Measurements from ENCODE around the gene PRR36. TPM values are rescaled to one million over a fixed set of nuclear protein-coding genes. Genes with fewer than 3 reads are reported as not detected.

Gene PRR36
- total and polyA plus RNA-seq, 10 of the 15 experiments (the other 5 are each of a cell fraction or from before 2014, with no cell fraction given) = 0.04 TPM; not detected in 9

GRCh38 chr19:7903244-7904073 lies 29.3 kb upstream of the PRR36 start, which contains the start of gene MAP2K7 (continued):
- TF ChIP-seq MEF2B (IDR thresholded peaks at IDR 0.05; ENCODE audit: partially characterized antibody, poor library complexity, severe bottlenecking) = peak; percentile 89
- peak; percentile 87 for TF ChIP-seq NRF1 (conservative IDR thresholded peaks at IDR 0.05; ENCODE audit: low read depth, low read length)
- peak; percentile 25; the same call in 1 of the 2 replicates for TF ChIP-seq MYB (IDR thresholded peaks at IDR 0.05; ENCODE audit: borderline replicate concordance, low read depth, low read length)
- TF ChIP-seq CREB1 (IDR thresholded peaks at IDR 0.05; ENCODE audit: low read depth) = 0 out of 2 replicates have a peak, but pooled peaks have one; percentile 60
- TF ChIP-seq JUND (IDR thresholded peaks at IDR 0.05; ENCODE audit: low read depth, low read length) = 0 out of 2 replicates have a peak, but pooled peaks have one; percentile 30

DNA sequence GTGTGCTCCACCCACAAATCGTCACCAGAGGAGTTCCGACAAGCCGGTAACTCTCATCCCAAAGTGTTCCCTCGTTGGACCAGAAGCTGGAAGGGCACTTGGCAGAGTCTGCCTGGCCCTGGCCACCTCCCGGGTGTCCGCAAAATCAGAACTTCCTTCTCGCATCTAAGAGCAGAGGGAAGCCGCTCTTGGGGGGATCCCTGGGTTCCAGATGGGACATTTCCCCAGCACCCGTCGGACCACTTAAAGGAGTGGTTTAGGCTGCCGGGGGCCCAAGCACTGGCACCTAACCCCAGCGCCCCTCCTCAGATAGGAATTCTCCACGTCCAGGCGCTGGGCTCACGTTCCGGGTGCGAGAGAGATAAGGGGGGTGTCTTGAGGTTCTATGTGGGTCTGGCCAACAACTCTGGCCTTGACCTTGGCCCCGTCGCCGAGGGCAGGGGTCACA lies 28.6 kb upstream of the PRR36 start:
- no peak for FAIRE-seq
- peaks cover 14% of the 10 kb centered on the region for H3K4me1 ChIP-seq (ENCODE audit: control insufficient read depth, insufficient read depth, low read length)

More for the DNA sequence above, 28.6 kb upstream of the PRR36 start:
- in situ Hi-C loops (cut with MboI) = no loop called here
- Histone ChIP-seq H3K4me2 (ENCODE audit: control insufficient read depth, insufficient read depth) (peak overlapping the region; percentile 99), H3K27me3 (replicated peaks in 1 of 2; ENCODE audit: control insufficient read depth in 2 of 2, insufficient read depth in 2 of 2, low read length in 1 of 2) (no peaks in the 10 kb centered on the region), H3K9ac (ENCODE audit: control insufficient read depth, insufficient read depth, low read length) (peak overlapping the region; percentile 88), H3K36me3 (ENCODE audit: control insufficient read depth in 2 of 2, insufficient read depth in 2 of 2, low read length in 1 of 2) (0 out of 4 replicates have a peak, but pooled peaks cover 0 to 2% of the 10 kb centered on the region in 2 experiments), H3K27ac (ENCODE audit: control insufficient read depth, insufficient read depth) (peak overlapping the region; percentile 79), H4K20me1 (ENCODE audit: control insufficient read depth, insufficient read depth) (peaks cover 9% of the 10 kb centered on the region; the same call in 1 of the 2 replicates), H3K4me3 (peak overlapping the region; percentile 62), H3K79me2 (ENCODE audit: control insufficient read depth, insufficient read depth, low read length) (peaks cover 36% of the 10 kb centered on the region), H3K9me3 (replicated peaks; ENCODE audit: control insufficient read depth, insufficient read depth, low read length) (no peaks in the 10 kb centered on the region), H2AFZ (ENCODE audit: control insufficient read depth, low read depth, low read length) (peak overlapping the region; percentile 98)
- ChIA-PET RAD21 (ENCODE audit: unreplicated experiment) (interaction anchor here (0.7 to 1.6 kb wide), 6 partner anchors 18 to 335 kb away, joined by 3 to 17 read pairs (median 4); partner anchors contain the start of genes SNAPC2 and TIMM44), SMC1A (ENCODE audit: uncharacterized antibody, unreplicated experiment) (interaction anchor here (1.2 kb wide), 1 partner anchor 18 kb away, joined by 13 read pairs; the partner anchor contains the start of gene SNAPC2), CTCF (interaction anchor here (1.2 to 3.3 kb wide), 7 partner anchors 11 to 254 kb away, joined by 4 to 13 read pairs (median 5); partner anchors contain the start of genes SNAPC2, TIMM44 and TRAPPC5), POLR2A (interaction anchor here (0.6 to 1.6 kb wide), 5 partner anchors 18 to 265 kb away, joined by 3 to 27 read pairs (median 4); partner anchors contain the start of gene SNAPC2)
- TSS peak; percentile 94 for BruUV-seq (replicated peaks)
- ATAC-seq (no peak), DNase-seq (ENCODE audit: low read depth, low spot score) (no peak)
- 2% methylated on average over 20 of the region's 20 CpGs for WGBS (ENCODE audit: insufficient coverage, insufficient replicate concordance, low lambda C conversion rate, missing lambda C conversion rate)
- TF ChIP-seq ASH2L (IDR thresholded peaks at IDR 0.05; ENCODE audit: borderline replicate concordance, low read depth) (no peak), DPF2 (IDR thresholded peaks at IDR 0.05) (no peak), FOXK2 (IDR thresholded peaks at IDR 0.05) (no peak), ZBED1 (IDR thresholded peaks at IDR 0.05; ENCODE audit: borderline replicate concordance) (no peak), NR2F1 (conservative IDR thresholded peaks at IDR 0.05) (peak; percentile 14; the same call in 1 of the 2 replicates), ZNF274 (IDR thresholded peaks at IDR 0.05; ENCODE audit: insufficient read depth, insufficient read length) (no peak)
- TF ChIP-seq, protein P1, sequence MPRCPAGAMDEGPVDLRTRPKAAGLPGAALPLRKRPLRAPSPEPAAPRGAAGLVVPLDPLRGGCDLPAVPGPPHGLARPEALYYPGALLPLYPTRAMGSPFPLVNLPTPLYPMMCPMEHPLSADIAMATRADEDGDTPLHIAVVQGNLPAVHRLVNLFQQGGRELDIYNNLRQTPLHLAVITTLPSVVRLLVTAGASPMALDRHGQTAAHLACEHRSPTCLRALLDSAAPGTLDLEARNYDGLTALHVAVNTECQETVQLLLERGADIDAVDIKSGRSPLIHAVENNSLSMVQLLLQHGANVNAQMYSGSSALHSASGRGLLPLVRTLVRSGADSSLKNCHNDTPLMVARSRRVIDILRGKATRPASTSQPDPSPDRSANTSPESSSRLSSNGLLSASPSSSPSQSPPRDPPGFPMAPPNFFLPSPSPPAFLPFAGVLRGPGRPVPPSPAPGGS (IDR thresholded peaks at IDR 0.05; ENCODE audit: borderline replicate concordance, insufficient read depth, low read depth, low read length, poor library complexity, severe bottlenecking) = no peak
- intact Hi-C loops (cut with micrococcal nuclease; ENCODE audit: unreplicated experiment) = loop anchor here (2.0 to 10.0 kb wide), 2 partner anchors 34 to 218 kb away; partner anchors contain the start of gene TRAPPC5
